GM12891 (cell line): ENCODE data around the gene MAP4K3.

Experiments
- PAX5 ChIP-seq: IDR thresholded peaks from 2 replicates; pipeline ENCODE4 v1.6.1; 2011; ENCODE audit warnings: low read length, moderate library complexity, mild to moderate bottlenecking; ENCODE audit not compliant: insufficient read depth, severe bottlenecking
- POLR2A ChIP-seq: IDR thresholded peaks from 2 replicates; pipeline ENCODE4 v1.6.1; 2011; ENCODE audit warnings: low read depth, low read length, control low read depth
- POLR2AphosphoS5 ChIP-seq: IDR thresholded peaks from 2 replicates; pipeline ENCODE4 v1.6.1; 2011; ENCODE audit warnings: low read depth, low read length, control low read depth
- SPI1 ChIP-seq: IDR thresholded peaks from 2 replicates; pipeline ENCODE4 v1.6.1; 2011; ENCODE audit warnings: low read depth, low read length, control low read depth
- TAF1 ChIP-seq: IDR thresholded peaks from 2 replicates; pipeline ENCODE4 v1.6.1; 2011; ENCODE audit warnings: low read depth, low read length, control low read depth

- TF ChIP-seq POLR2A (no peak), SPI1 (no peak), TAF1 (no peak), POLR2AphosphoS5 (no peak), PAX5 (no peak)
These were observed 37.5 kb downstream of the MAP4K3 start for GRCh38 chr2:39399570-39399969.
